ENCODE data around the gene PTPRD.

- TF ChIP-seq REST (IDR thresholded peaks at IDR 0.05; ENCODE audit: insufficient read depth in 1 of 2, low read depth in 2 of 2, low read length in 1 of 2) (no peak), CTCF (IDR thresholded peaks at IDR 0.05) (no peak), POLR2AphosphoS5 (IDR thresholded peaks at IDR 0.05; ENCODE audit: low read depth, low read length) (no peak), SIN3A (IDR thresholded peaks at IDR 0.05; ENCODE audit: borderline replicate concordance, insufficient read depth, low read depth, low read length) (no peak), TCF7L2 (IDR thresholded peaks at IDR 0.05; ENCODE audit: low read depth, low read length) (no peak)
Observed at GRCh38 chr9:9623506-9623905, 989.3 kb downstream of the PTPRD start.
